HFFc6 (cell line): ENCODE results near the gene FRAS1. TPM values are rescaled to one million over a fixed set of nuclear protein-coding genes. Genes with fewer than 3 reads are reported as not detected.

Source experiments
- DNase-seq: peaks from one replicate; pipeline ENCODE4 v3.0.0-alpha.2; 2018
- H3K27ac Mint-ChIP-seq: 2 replicates; pipeline ENCODE4 v1.8.0; 2020; ENCODE audit warnings: mild to moderate bottlenecking, mixed read lengths
- H3K27me3 Mint-ChIP-seq: 2 replicates; pipeline ENCODE4 v1.8.0; 2021; ENCODE audit warnings: mild to moderate bottlenecking, moderate library complexity, mixed read lengths; ENCODE audit not compliant: insufficient read depth
- H3K36me3 Mint-ChIP-seq: 2 replicates; pipeline ENCODE4 v1.8.0; 2021; ENCODE audit warnings: low read depth, mixed read lengths
- H3K4me1 Mint-ChIP-seq: 2 replicates; pipeline ENCODE4 v1.8.0; 2020; ENCODE audit warnings: low read depth, mixed read lengths
- H3K4me3 Mint-ChIP-seq: 2 replicates; pipeline ENCODE4 v1.8.0; 2020; ENCODE audit warnings: mild to moderate bottlenecking, moderate library complexity, mixed read lengths
- H3K9me3 Mint-ChIP-seq: 2 replicates; pipeline ENCODE4 v1.8.0; 2020; ENCODE audit warnings: mild to moderate bottlenecking, mixed read lengths
- CTCF ChIP-seq: fragments of 200-600 bp; sonication (generic); IDR thresholded peaks from 2 replicates; pipeline ENCODE4 v1.5.0; 2021; ENCODE audit warnings: antibody characterized with exemption, mild to moderate bottlenecking
- total RNA-seq, 6 experiments: library from RNA; stranded (reverse); fragmentation: NEBNext Ultra II Directional; extraction: Animal tissue kit (Norgen Biotek cat#: 25700); gene quantifications; 2 replicates in 1 of 6; 3 replicates in 5 of 6; pipeline ENCODE4 v1.2.3, GENCODE V29; 2021

Gene FRAS1
- total RNA-seq, 6 experiments from 2014 or later, result 1.7 to 11.0 (median 2.3) TPM

GRCh38 chr4:78361621-78362120, 304.5 kb downstream of the FRAS1 start:
- H3K36me3 Mint-ChIP-seq, result no peaks in the 10 kb centered on the region
- peaks cover 3% of the 10 kb centered on the region for H3K27me3 Mint-ChIP-seq
- H3K27ac Mint-ChIP-seq, result no peak overlapping the region
- DNase-seq, result no peak
- H3K4me1 Mint-ChIP-seq, result no peaks in the 10 kb centered on the region
- H3K9me3 Mint-ChIP-seq, result no peaks in the 10 kb centered on the region
- no peak overlapping the region for H3K4me3 Mint-ChIP-seq
- no peak for TF ChIP-seq CTCF

GRCh38 chr4:78362310-78362709, 305.2 kb downstream of the FRAS1 start:
- Mint-ChIP-seq H3K27me3 (peaks cover 3% of the 10 kb centered on the region), H3K27ac (no peak overlapping the region)

GRCh38 chr4:78363031-78363570, 306.0 kb downstream of the FRAS1 start:
- Mint-ChIP-seq H3K27ac (no peak overlapping the region), H3K4me3 (no peak overlapping the region), H3K4me1 (no peaks in the 10 kb centered on the region), H3K27me3 (peaks cover 3% of the 10 kb centered on the region), H3K36me3 (no peaks in the 10 kb centered on the region), H3K9me3 (no peaks in the 10 kb centered on the region)
- no peak for TF ChIP-seq CTCF
- DNase-seq, result no peak

More at GRCh38 chr4:78362310-78362709, 305.2 kb downstream of the FRAS1 start:
- Mint-ChIP-seq H3K4me1 (no peaks in the 10 kb centered on the region), H3K4me3 (no peak overlapping the region), H3K36me3 (no peaks in the 10 kb centered on the region), H3K9me3 (no peaks in the 10 kb centered on the region)
- no peak for TF ChIP-seq CTCF
- no peak for DNase-seq

- Mint-ChIP-seq H3K4me1 (no peaks in the 10 kb centered on the region), H3K27me3 (no peaks in the 10 kb centered on the region; the same call in 1 of the 2 replicates), H3K4me3 (no peak overlapping the region), H3K36me3 (no peaks in the 10 kb centered on the region), H3K9me3 (no peaks in the 10 kb centered on the region), H3K27ac (no peak overlapping the region)
- DNase-seq, result no peak
- no peak for TF ChIP-seq CTCF
Observed at GRCh38 chr4:78369679-78370078, 312.6 kb downstream of the FRAS1 start.

GRCh38 chr4:78370631-78371372, 313.7 kb downstream of the FRAS1 start:
- H3K4me1 Mint-ChIP-seq, result no peaks in the 10 kb centered on the region
- no peaks in the 10 kb centered on the region for H3K36me3 Mint-ChIP-seq
- H3K27me3 Mint-ChIP-seq, result no peaks in the 10 kb centered on the region; the same call in 1 of the 2 replicates
- DNase-seq, result no peak
- H3K9me3 Mint-ChIP-seq, result no peaks in the 10 kb centered on the region
- H3K27ac Mint-ChIP-seq, result no peak overlapping the region
- no peak for TF ChIP-seq CTCF
- no peak overlapping the region for H3K4me3 Mint-ChIP-seq
